H9 (cell line): Measurements from ENCODE around the gene ZBTB20. TPM values are rescaled to one million over a fixed set of nuclear protein-coding genes. Genes with fewer than 3 reads are reported as not detected.

Experiments used
- DNase-seq: peaks from one replicate; pipeline ENCODE4 v3.0.0-alpha.2; 2017
- H2AFZ ChIP-seq: one replicate; pipeline ENCODE4 v1.6.1; 2013; ENCODE audit warnings: mild to moderate bottlenecking, low read length, control low read depth, moderate library complexity
- H2AK5ac ChIP-seq: 2 replicates; pipeline ENCODE4 v1.6.1; 2013; ENCODE audit warnings: low read length, control low read depth, mixed read lengths; ENCODE audit not compliant: insufficient read length
- H2BK120ac ChIP-seq: one replicate; pipeline ENCODE4 v1.6.1; 2013; ENCODE audit warnings: low read depth, mild to moderate bottlenecking, low read length, control low read depth, inconsistent platforms; ENCODE audit not compliant: poor library complexity, severe bottlenecking
- H2BK12ac ChIP-seq: 2 replicates; pipeline ENCODE4 v1.6.1; 2013; ENCODE audit warnings: low read length, control low read depth, mixed read lengths, low read depth; ENCODE audit not compliant: insufficient read length
- H2BK15ac ChIP-seq: 2 replicates; pipeline ENCODE4 v1.6.1; 2013; ENCODE audit warnings: low read depth, low read length, control low read depth
- H2BK20ac ChIP-seq: one replicate; pipeline ENCODE4 v1.6.1; 2013; ENCODE audit warnings: low read depth, mild to moderate bottlenecking, low read length, control low read depth, inconsistent platforms; ENCODE audit not compliant: poor library complexity, severe bottlenecking
- H2BK5ac ChIP-seq: 2 replicates; pipeline ENCODE4 v1.6.1; 2013; ENCODE audit warnings: low read length, control low read depth, mixed read lengths; ENCODE audit not compliant: insufficient read length
- H3K14ac ChIP-seq: 2 replicates; pipeline ENCODE4 v1.6.1; 2013; ENCODE audit warnings: low read length, control low read depth; ENCODE audit not compliant: insufficient read depth
- H3K18ac ChIP-seq: 2 replicates; pipeline ENCODE4 v1.6.1; 2013; ENCODE audit warnings: low read depth, mild to moderate bottlenecking, mixed read lengths, low read length, control low read depth; ENCODE audit not compliant: insufficient read length
- H3K23ac ChIP-seq: 2 replicates; pipeline ENCODE4 v1.6.1; 2013; ENCODE audit warnings: low read length, control low read depth, mixed read lengths, low read depth; ENCODE audit not compliant: insufficient read length
- H3K23me2 ChIP-seq: 2 replicates; pipeline ENCODE4 v1.6.1; 2013; ENCODE audit warnings: low read depth, mild to moderate bottlenecking, mixed read lengths, low read length, control low read depth; ENCODE audit not compliant: insufficient read length, poor library complexity, severe bottlenecking
- H3K27ac ChIP-seq: 2 replicates; pipeline ENCODE4 v1.5.1; 2013; ENCODE audit warnings: low read length, control low read depth, mixed read lengths, low read depth; ENCODE audit not compliant: insufficient read length
- H3K27me3 ChIP-seq: 2 replicates; pipeline ENCODE4 v1.6.1; 2013; ENCODE audit warnings: low read length, control low read depth, inconsistent platforms; ENCODE audit not compliant: insufficient read depth
- H3K4ac ChIP-seq: 2 replicates; pipeline ENCODE4 v1.6.1; 2013; ENCODE audit warnings: low read depth, mild to moderate bottlenecking, control low read depth, inconsistent platforms, low read length, moderate library complexity
- H3K4me1 ChIP-seq: 2 replicates; pipeline ENCODE4 v1.6.1; 2013; ENCODE audit warnings: low read length, control low read depth, inconsistent platforms; ENCODE audit not compliant: insufficient read depth
- H3K4me2 ChIP-seq: 2 replicates; pipeline ENCODE4 v1.6.1; 2013; ENCODE audit warnings: low read length, control low read depth, mixed read lengths; ENCODE audit not compliant: insufficient read length, insufficient read depth
- H3K56ac ChIP-seq: 2 replicates; pipeline ENCODE4 v1.6.1; 2013; ENCODE audit warnings: low read depth, mild to moderate bottlenecking, mixed read lengths, low read length, control low read depth; ENCODE audit not compliant: insufficient read length
- H3K79me1 ChIP-seq: 2 replicates; pipeline ENCODE4 v1.6.1; 2013; ENCODE audit warnings: low read depth, mild to moderate bottlenecking, moderate library complexity, low read length, control low read depth, inconsistent platforms; ENCODE audit not compliant: insufficient read depth, poor library complexity, severe bottlenecking
- H3K79me2 ChIP-seq: 2 replicates; pipeline ENCODE4 v1.6.1; 2013; ENCODE audit warnings: low read length, control low read depth, inconsistent platforms; ENCODE audit not compliant: insufficient read depth
- H3K9ac ChIP-seq: 2 replicates; pipeline ENCODE4 v1.6.1; 2013; ENCODE audit warnings: low read length, control low read depth, mixed read lengths; ENCODE audit not compliant: insufficient read length; ENCODE audit errors: extremely low read depth
- H3K9me3 ChIP-seq: one replicate; pipeline ENCODE4 v1.6.1; 2013; ENCODE audit warnings: low read depth, low read length, inconsistent platforms; ENCODE audit not compliant: control insufficient read depth
- H3T11ph ChIP-seq: one replicate; pipeline ENCODE4 v1.6.1; 2013; ENCODE audit warnings: mild to moderate bottlenecking, low read length, control low read depth, inconsistent platforms
- H4K20me1 ChIP-seq: one replicate; pipeline ENCODE4 v1.6.1; 2013; ENCODE audit not compliant: control insufficient read depth, insufficient read length, insufficient read depth
- H4K5ac ChIP-seq: 2 replicates; pipeline ENCODE4 v1.6.1; 2013; ENCODE audit warnings: low read depth, mild to moderate bottlenecking, mixed read lengths, low read length, control low read depth; ENCODE audit not compliant: insufficient read length
- H4K8ac ChIP-seq: replicated peaks from 2 replicates; pipeline ENCODE4 v1.6.1; 2013; ENCODE audit warnings: low read length, control low read depth, mixed read lengths, low read depth; ENCODE audit not compliant: insufficient read length
- H4K91ac ChIP-seq: 2 replicates; pipeline ENCODE4 v1.6.1; 2013; ENCODE audit warnings: low read depth, mild to moderate bottlenecking, moderate library complexity, mixed read lengths, low read length, control low read depth; ENCODE audit not compliant: insufficient read length
- H3K27ac Mint-ChIP-seq, 3 experiments: 2 replicates in 2 of 3; 3 replicates in 1 of 3; pipeline ENCODE4 v1.8.0; 2020 to 2021; ENCODE audit warnings: mixed read lengths in 3 of 3, mild to moderate bottlenecking in 1 of 3, moderate library complexity in 1 of 3
- H3K27me3 Mint-ChIP-seq: 2 replicates; pipeline ENCODE4 v1.8.0; 2021; ENCODE audit warnings: low read depth, mild to moderate bottlenecking, moderate library complexity, mixed read lengths
- H3K36me3 Mint-ChIP-seq, 3 experiments: 2 replicates in 2 of 3; 3 replicates in 1 of 3; pipeline ENCODE4 v1.8.0; 2020 to 2021; ENCODE audit warnings: low read depth in 3 of 3, mixed read lengths in 3 of 3; ENCODE audit not compliant: insufficient read depth in 1 of 3
- H3K4me1 Mint-ChIP-seq, 2 experiments: 2 replicates each; pipeline ENCODE4 v1.8.0; 2020; ENCODE audit warnings: mixed read lengths in 2 of 2
- H3K4me3 Mint-ChIP-seq, 2 experiments: 2 replicates in 1 of 2; 3 replicates in 1 of 2; pipeline ENCODE4 v1.8.0; 2020 to 2021; ENCODE audit warnings: mild to moderate bottlenecking in 2 of 2, mixed read lengths in 2 of 2, moderate library complexity in 1 of 2
- H3K9me3 Mint-ChIP-seq, 2 experiments: 2 replicates in 1 of 2; 3 replicates in 1 of 2; pipeline ENCODE4 v1.8.0; 2020; ENCODE audit warnings: mild to moderate bottlenecking in 2 of 2, mixed read lengths in 2 of 2, moderate library complexity in 1 of 2
- CTCF ChIP-seq: fragments of 200-600 bp; sonication (generic); conservative IDR thresholded peaks from 3 replicates; pipeline ENCODE4 v1.8.0; 2021; ENCODE audit warnings: antibody characterized with exemption, mild to moderate bottlenecking
- WGBS: extraction: QIAGEN DNeasy Blood & Tissue Kit; methylation state at CpG from one replicate; pipeline ENCODE4 v1.1.7; 2013; ENCODE audit warnings: missing lambda C conversion rate, low lambda C conversion rate, mixed read lengths; ENCODE audit not compliant: insufficient read length; ENCODE audit errors: extremely low coverage; 5-methylcytosine and 5-hydroxymethylcytosine counted together
- total RNA-seq: library from RNA; stranded (reverse); gene quantifications from 2 replicates; pipeline ENCODE4 v1.2.1, GENCODE V29; 2021

Gene ZBTB20
- total RNA-seq, 1 experiment from 2014 or later, result 0.70 TPM

GRCh38 chr3:114928989-114929640, 218.0 kb downstream of the ZBTB20 start:
- no peak overlapping the region for H2AK5ac ChIP-seq
- no peak overlapping the region for H2BK20ac ChIP-seq
- no peak for DNase-seq
- H3K56ac ChIP-seq, result no peak overlapping the region
- H2AFZ ChIP-seq, result no peak overlapping the region
- no peak overlapping the region for H3K4ac ChIP-seq
- H3K79me2 ChIP-seq, result no peaks in the 10 kb centered on the region
- TF ChIP-seq CTCF, result no peak
- H3K18ac ChIP-seq, result no peak overlapping the region
- peak overlapping the region in 1 of 3 experiments; percentile 53; a peak in 1 of 7 replicates for H3K27ac Mint-ChIP-seq
- H3K4me1 ChIP-seq, result no peaks in the 10 kb centered on the region
- no peaks in the 10 kb centered on the region for H4K20me1 ChIP-seq
- no peaks in the 10 kb centered on the region; a peak in 2 of 5 replicates for H3K9me3 Mint-ChIP-seq
- H3K36me3 Mint-ChIP-seq, result no peaks in the 10 kb centered on the region
- no peak overlapping the region for H3T11ph ChIP-seq
- no peaks in the 10 kb centered on the region for H3K23me2 ChIP-seq
- H2BK120ac ChIP-seq, result no peak overlapping the region
- no peak overlapping the region for H4K5ac ChIP-seq
- no peaks in the 10 kb centered on the region for H3K79me1 ChIP-seq
- no peak overlapping the region for H3K27ac ChIP-seq
- no peak overlapping the region for H3K14ac ChIP-seq
- no peak overlapping the region for H3K4me2 ChIP-seq
- H3K23ac ChIP-seq, result no peak overlapping the region
- no peak overlapping the region for H4K91ac ChIP-seq
- H4K8ac ChIP-seq, result no peak overlapping the region
- no peak overlapping the region for H3K4me3 Mint-ChIP-seq
- no peak overlapping the region for H2BK5ac ChIP-seq
- H2BK12ac ChIP-seq, result no peak overlapping the region
- no peaks in the 10 kb centered on the region for H3K9me3 ChIP-seq
- WGBS, result no CpG with 5 or more reads among the region's 2 CpGs
- H2BK15ac ChIP-seq, result no peak overlapping the region
- H3K4me1 Mint-ChIP-seq, result peaks cover 6% of the 10 kb centered on the region in 2 experiments
- H3K27me3 Mint-ChIP-seq, result no peaks in the 10 kb centered on the region
- no peaks in the 10 kb centered on the region for H3K27me3 ChIP-seq
- no peak overlapping the region for H3K9ac ChIP-seq
